Measurements from ENCODE around the gene PLA2G4E.

DNA sequence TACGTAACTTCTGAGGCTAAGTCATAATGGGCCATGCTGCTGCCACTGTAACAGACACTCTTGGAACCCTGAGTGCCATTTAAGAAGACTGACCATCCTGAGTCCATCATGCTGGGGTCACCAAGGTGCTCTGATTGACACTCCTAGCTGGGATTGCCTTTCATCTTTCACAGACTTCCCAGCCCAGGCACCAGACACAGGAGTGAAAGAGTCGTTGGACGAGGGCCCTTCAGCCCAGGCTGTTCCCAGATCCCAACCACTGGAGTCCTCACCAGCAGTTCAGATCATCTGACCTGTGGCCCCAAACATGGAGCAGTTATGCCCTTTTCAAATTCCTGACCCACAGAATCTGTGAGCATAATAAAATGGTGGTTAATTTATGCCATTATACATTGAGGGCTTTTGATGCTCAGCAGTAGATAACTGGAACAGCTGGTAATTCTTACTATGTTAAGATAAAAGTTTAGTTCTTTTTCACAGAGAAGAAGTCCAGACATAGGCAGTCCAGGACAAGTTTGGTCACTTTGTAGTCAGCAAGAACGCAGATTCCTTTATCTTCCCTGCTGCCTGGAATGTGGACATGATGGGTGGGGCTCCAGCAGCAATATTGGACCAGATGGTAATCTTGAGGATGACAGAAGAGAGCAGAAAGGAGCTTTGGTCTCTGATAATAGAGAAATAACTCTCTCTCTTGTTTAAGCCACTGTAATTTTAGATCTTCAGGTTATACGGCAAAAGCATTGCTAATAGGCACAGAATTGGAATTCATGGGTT is 41.2 kb downstream of the PLA2G4E start:
- TF ChIP-seq TCF7L2 (IDR thresholded peaks at IDR 0.05; ENCODE audit: low read depth, low read length): no peak
- TF ChIP-seq, protein P1, sequence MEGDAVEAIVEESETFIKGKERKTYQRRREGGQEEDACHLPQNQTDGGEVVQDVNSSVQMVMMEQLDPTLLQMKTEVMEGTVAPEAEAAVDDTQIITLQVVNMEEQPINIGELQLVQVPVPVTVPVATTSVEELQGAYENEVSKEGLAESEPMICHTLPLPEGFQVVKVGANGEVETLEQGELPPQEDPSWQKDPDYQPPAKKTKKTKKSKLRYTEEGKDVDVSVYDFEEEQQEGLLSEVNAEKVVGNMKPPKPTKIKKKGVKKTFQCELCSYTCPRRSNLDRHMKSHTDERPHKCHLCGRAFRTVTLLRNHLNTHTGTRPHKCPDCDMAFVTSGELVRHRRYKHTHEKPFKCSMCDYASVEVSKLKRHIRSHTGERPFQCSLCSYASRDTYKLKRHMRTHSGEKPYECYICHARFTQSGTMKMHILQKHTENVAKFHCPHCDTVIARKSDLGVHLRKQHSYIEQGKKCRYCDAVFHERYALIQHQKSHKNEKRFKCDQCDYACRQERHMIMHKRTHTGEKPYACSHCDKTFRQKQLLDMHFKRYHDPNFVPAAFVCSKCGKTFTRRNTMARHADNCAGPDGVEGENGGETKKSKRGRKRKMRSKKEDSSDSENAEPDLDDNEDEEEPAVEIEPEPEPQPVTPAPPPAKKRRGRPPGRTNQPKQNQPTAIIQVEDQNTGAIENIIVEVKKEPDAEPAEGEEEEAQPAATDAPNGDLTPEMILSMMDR (IDR thresholded peaks at IDR 0.05): no peak
